HCT116 (cell line): ENCODE results near the gene CEBPB.
A peak's percentile ranks its signal among the peaks of the same experiment; 100 is the strongest.

Source experiments
- CTCF ChIP-seq, 3 experiments: fragments of 200-600 bp in 1 of 3; sonication (generic) in 1 of 3; IDR thresholded peaks in 2 of 3; conservative IDR thresholded peaks in 1 of 3; 2 replicates each; pipeline ENCODE4 v1.5.1; 2012 to 2017; ENCODE audit warnings: low read depth in 2 of 3, low read length in 2 of 3, antibody characterized with exemption in 1 of 3, borderline replicate concordance in 1 of 3, control low read depth in 1 of 3, mild to moderate bottlenecking in 1 of 3, mixed read lengths in 1 of 3, mixed run types in 1 of 3, moderate library complexity in 1 of 3; ENCODE audit not compliant: insufficient read depth in 1 of 3
- ELF1 ChIP-seq: IDR thresholded peaks from 2 replicates; pipeline ENCODE4 v1.6.1; 2012; ENCODE audit warnings: low read depth, borderline replicate concordance
- MAX ChIP-seq: IDR thresholded peaks from 2 replicates; pipeline ENCODE4 v1.6.1; 2012
- ZNF274 ChIP-seq: fragments of 200-500 bp; sonication (Bioruptor generic); IDR thresholded peaks from 2 replicates; pipeline ENCODE4 v1.6.1; 2014; ENCODE audit warnings: mild to moderate bottlenecking, low read depth, low read length, inconsistent platforms

DNA sequence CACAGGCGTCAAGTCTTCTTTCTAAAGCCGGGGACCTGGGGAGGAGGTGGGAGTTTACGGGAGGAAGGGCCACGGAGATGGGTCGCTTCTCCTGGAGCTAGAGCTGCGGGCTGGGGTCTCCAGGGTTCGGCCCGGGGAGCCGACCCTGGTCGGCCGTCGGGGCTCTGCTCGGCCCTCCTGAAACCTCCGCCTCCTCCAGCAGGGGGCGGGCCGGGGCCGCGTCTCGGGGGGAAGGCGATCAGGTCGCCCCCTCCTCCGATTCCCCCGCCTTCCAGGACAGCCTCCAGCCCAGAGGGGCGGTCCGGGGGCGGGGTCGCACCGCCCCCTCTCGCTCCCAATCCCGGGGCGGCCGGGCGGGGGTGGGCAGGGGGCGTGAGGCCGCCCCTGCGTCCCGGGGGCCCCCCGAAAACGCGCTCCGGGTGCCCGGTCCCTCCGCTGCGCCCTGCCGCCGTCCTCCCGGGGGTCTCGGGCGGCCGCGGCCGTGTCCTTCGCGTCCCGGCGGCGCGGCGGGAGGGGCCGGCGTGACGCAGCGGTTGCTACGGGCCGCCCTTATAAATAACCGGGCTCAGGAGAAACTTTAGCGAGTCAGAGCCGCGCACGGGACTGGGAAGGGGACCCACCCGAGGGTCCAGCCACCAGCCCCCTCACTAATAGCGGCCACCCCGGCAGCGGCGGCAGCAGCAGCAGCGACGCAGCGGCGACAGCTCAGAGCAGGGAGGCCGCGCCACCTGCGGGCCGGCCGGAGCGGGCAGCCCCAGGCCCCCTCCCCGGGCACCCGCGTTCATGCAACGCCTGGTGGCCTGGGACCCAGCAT, at the start of gene CEBPB:
- TF ChIP-seq MAX (no peak), ELF1 (no peak), ZNF274 (no peak), CTCF (IDR thresholded peaks at IDR 0.05 in 2 of 3, conservative IDR thresholded peaks at IDR 0.05 in 1 of 3; ENCODE audit: borderline replicate concordance in 1 of 3, insufficient read depth in 1 of 3, low read depth in 2 of 3, low read length in 2 of 3) (peak in 2 of 3 experiments; percentile 54 to 60; a peak in 4 of 6 replicates)
